ENCODE results near the gene PLD1.

DNA sequence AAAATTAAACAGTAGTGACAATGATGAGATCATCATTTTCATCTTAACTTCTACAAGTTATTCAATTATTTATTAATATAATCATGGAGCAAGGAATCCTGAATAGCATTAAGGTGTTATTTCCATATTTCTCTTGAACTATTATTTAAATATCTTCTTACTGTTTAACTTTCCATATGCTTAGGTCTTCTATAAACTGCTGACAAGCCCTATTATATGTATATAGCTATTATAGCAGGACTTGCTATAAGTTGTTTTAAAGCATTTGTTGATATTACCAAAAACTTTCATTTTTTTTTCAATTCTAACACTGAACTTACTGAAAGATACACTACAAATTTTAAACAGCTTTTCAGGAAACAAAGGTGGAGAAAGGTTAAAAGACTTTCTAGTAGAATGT is 76.7 kb downstream of the PLD1 start:
- TF ChIP-seq POLR2AphosphoS5 (IDR thresholded peaks at IDR 0.05) (no peak), POLR2A (IDR thresholded peaks at IDR 0.05) (no peak)
